HG02642 (cell line): ENCODE measurements around the gene SYNM.

Experiments used
- ATAC-seq: cut with Tn5 transposase; IDR thresholded peaks from one replicate; pipeline ENCODE4 v1.9.1; 2021; ENCODE audit warnings: mild to moderate bottlenecking; ENCODE audit not compliant: unreplicated experiment, poor library complexity

SYNM gene

GRCh38 chr15:99137877-99138276, 33.0 kb downstream of the SYNM start:
- no peak for ATAC-seq

- ATAC-seq, result no peak
These were observed 33.7 kb downstream of the SYNM start for GRCh38 chr15:99138491-99138982.

- ATAC-seq, result no peak
These were observed 34.4 kb downstream of the SYNM start for GRCh38 chr15:99139276-99139675.

- no peak for ATAC-seq
These were observed 35.7 kb downstream of the SYNM start for GRCh38 chr15:99140590-99140989.

GRCh38 chr15:99141943-99142342, 37.1 kb downstream of the SYNM start:
- ATAC-seq, result no peak

- ATAC-seq, result no peak
These were observed 37.7 kb downstream of the SYNM start for GRCh38 chr15:99142562-99142961.

- ATAC-seq, result no peak
These were observed 38.4 kb downstream of the SYNM start for GRCh38 chr15:99143242-99143641.

GRCh38 chr15:99143655-99144610, 39.1 kb downstream of the SYNM start:
- no peak for ATAC-seq

- no peak for ATAC-seq
These were observed 40.1 kb downstream of the SYNM start for GRCh38 chr15:99145005-99145404.

- ATAC-seq, result no peak
These were observed 40.9 kb downstream of the SYNM start for GRCh38 chr15:99145778-99146177.

GRCh38 chr15:99146661-99147060, 41.8 kb downstream of the SYNM start:
- ATAC-seq, result no peak

- no peak for ATAC-seq
These were observed 44.0 kb downstream of the SYNM start for GRCh38 chr15:99148851-99149276.

- ATAC-seq, result no peak
These were observed 44.5 kb downstream of the SYNM start for GRCh38 chr15:99149366-99149765.

- no peak for ATAC-seq
These were observed 46.3 kb downstream of the SYNM start for GRCh38 chr15:99151156-99151555.

- ATAC-seq, result no peak
These were observed 48.2 kb downstream of the SYNM start for GRCh38 chr15:99153026-99153535.

- ATAC-seq, result no peak
These were observed 49.4 kb downstream of the SYNM start for GRCh38 chr15:99154271-99154670.

GRCh38 chr15:99155961-99156443, 51.1 kb downstream of the SYNM start:
- no peak for ATAC-seq

GRCh38 chr15:99157456-99157855, 52.6 kb downstream of the SYNM start:
- ATAC-seq, result no peak

- ATAC-seq, result no peak
These were observed 53.9 kb downstream of the SYNM start for GRCh38 chr15:99158626-99159412.

- ATAC-seq, result no peak
These were observed 58.6 kb downstream of the SYNM start for GRCh38 chr15:99163271-99164062.
